ENCODE results near the gene TOMM40.
A peak's percentile ranks its signal among the peaks of the same experiment; 100 is the strongest.

Gene TOMM40

DNA sequence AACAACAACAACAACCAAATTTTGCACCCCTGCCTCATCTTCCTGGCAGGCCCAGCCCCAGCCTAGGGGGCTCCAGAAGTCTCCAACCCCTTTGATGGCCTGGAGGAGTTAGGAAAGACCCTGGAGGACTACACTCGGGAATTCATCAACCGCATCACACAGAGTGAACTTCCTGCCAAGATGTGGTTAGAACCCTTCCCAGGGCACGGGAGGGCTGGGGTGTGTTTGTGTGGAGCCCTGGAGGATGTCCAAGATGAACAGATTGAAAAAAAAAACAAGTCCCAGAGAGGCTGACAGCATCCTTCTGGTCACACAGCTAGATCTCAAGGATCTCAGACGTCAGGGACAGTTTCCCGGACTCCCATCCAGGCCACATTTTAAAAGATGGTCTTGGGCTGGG lies 36.7 kb downstream of the TOMM40 start:
- DNase-seq (ENCODE audit: low read depth, low spot score), result no peak

DNA sequence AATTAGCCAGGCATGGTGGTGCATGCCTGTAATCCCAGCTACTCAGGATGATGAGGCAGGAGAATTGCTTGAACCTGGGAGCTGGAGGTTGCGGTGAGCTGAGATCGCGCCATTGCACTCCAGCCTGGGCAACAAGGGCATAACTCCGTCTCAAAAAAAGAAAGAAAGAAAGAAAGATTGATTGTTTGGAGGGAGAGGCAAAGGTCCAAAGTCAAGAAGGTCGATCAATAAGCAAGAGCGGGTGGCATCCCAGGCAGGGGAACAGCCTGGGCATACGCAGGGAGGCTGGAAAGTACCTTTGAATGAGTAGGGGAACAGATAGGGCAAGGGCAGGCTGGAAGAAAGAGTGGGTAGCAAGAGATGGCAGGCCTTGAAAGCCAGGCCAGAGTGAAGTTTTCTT lies 39.0 kb downstream of the TOMM40 start:
- no peak for DNase-seq (ENCODE audit: low read depth, low spot score)

DNA sequence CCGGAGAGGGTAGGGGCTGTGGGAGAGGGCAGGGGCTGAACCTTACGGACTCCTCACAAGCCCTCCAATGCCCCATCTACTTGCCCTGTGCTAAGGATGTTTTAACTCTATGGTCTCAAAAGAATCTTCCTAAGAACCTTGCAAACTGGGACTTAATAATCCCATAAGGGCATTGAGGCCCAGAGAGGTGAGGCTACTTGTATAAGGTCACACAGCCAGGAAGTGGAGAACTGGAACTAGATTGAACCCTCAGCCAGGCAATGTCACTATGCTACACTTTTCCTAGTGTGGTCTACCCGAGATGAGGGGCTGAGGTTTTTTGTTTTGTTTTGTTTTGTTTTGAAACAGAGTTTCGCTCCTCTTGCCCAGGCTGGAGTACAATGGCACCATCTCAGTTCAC lies 40.5 kb downstream of the TOMM40 start:
- no peak for DNase-seq (ENCODE audit: low read depth, low spot score)

GRCh38 chr19:44939668-44940067 lies 48.6 kb downstream of the TOMM40 start:
- DNase-seq (ENCODE audit: low read depth, low spot score), result no peak

DNA sequence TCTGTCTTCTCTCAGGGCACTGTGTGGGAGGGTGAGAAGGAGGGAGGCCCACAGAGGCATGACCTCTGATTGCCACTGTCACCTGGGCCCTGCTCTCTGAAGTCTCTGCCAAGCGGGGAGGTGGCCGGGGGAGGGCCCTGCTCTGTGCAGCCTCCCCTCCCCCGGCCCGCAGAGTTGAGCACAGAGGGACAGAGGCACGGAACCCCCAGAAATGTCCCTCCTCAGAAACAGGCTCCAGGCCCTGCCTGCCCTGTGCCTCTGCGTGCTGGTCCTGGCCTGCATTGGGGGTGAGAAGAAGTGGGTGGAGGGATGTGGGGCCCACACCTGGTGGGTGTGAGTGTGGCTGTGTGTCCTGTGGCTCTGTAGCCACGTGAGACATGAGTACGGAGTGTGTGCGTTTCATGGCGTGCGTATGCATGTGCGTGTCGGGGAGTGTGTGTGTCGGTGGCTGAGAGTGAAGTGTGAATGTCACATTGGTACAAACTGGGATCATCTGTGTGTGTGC lies 51.1 kb downstream of the TOMM40 start, which contains the start of gene APOC4:
TSS of gene APOC4 (plus strand) at position 171 of the 505 bp plus-strand sequence. CDS start at position 212, 41 bp downstream.
- no peak for DNase-seq (ENCODE audit: low read depth, low spot score)

DNA sequence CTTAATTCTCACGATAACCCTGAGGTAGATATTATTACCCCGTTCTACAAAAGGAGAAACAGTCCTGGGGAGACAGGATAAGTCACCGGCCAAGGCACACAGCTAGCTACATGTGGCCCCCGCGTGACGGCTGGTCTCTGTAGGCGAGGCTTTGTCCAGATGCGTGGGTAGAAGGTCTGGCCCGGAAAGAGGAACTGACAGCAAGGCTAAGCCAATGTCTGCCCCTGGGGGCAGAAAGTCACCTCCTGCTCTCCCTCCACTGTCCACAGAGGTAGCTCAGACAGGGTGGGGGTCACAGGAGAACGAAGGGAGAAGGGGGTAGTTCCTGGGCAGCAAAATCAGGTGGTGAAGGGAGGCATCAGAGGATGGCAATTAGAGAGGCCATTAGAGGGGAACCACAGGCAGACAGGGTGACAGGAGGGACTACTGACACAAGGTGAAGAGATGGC lies 52.8 kb downstream of the TOMM40 start:
- no peak for DNase-seq (ENCODE audit: low read depth, low spot score)

DNA sequence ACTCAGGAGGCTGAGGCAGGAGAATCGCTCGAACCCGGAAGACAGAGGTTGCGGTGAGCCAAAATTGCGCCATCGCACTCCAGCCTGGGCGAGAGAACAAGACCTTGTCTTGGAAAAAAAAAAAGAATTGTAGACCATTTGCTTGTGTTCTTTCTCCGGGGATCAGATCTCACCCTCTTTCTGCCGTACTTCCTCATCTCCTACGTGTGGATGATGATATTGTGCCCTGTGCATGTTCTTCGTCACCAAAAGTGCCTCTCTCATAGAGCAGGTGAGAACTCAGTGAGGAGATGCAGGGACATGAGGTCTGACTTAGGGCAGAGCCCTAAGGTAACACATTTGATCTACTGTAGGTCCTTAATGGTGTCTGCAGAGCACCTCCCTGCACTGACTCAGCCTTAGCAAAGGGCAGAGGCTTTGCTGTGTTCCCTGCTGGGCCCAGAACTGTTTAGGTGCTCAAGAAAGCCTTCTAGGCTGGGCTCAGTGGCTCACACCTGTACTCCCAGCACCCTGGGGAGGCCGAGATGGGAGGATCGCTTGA lies 56.1 kb downstream of the TOMM40 start:
- DNase-seq (ENCODE audit: low read depth, low spot score), result no peak

- no peak for DNase-seq (ENCODE audit: low read depth, low spot score)
Observed at GRCh38 chr19:44948237-44948636, 57.2 kb downstream of the TOMM40 start.

DNA sequence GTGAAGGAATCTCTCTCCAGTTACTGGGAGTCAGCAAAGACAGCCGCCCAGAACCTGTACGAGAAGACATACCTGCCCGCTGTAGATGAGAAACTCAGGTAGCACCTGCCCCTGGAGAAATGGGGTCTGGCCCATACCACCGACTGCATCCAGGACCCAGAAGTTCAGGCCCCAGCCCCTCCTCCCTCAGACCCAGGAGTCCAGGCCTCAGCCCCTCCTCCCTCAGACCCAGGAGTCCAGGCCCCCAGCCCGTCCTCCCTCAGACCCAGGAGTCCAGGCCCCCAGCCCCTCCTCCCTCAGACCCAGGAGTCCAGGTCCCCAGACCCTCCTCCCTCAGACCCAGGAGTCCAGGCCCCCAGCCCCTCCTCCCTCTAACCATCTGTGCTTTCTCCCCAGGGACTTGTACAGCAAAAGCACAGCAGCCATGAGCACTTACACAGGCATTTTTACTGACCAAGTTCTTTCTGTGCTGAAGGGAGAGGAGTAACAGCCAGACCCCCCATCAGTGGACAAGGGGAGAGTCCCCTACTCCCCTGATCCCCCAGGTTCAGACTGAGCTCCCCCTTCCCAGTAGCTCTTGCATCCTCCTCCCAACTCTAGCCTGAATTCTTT lies 57.8 kb downstream of the TOMM40 start:
- no peak for DNase-seq (ENCODE audit: low read depth, low spot score)

- no peak for DNase-seq (ENCODE audit: low read depth, low spot score)
Observed at GRCh38 chr19:44949550-44949949, 58.5 kb downstream of the TOMM40 start.

DNA sequence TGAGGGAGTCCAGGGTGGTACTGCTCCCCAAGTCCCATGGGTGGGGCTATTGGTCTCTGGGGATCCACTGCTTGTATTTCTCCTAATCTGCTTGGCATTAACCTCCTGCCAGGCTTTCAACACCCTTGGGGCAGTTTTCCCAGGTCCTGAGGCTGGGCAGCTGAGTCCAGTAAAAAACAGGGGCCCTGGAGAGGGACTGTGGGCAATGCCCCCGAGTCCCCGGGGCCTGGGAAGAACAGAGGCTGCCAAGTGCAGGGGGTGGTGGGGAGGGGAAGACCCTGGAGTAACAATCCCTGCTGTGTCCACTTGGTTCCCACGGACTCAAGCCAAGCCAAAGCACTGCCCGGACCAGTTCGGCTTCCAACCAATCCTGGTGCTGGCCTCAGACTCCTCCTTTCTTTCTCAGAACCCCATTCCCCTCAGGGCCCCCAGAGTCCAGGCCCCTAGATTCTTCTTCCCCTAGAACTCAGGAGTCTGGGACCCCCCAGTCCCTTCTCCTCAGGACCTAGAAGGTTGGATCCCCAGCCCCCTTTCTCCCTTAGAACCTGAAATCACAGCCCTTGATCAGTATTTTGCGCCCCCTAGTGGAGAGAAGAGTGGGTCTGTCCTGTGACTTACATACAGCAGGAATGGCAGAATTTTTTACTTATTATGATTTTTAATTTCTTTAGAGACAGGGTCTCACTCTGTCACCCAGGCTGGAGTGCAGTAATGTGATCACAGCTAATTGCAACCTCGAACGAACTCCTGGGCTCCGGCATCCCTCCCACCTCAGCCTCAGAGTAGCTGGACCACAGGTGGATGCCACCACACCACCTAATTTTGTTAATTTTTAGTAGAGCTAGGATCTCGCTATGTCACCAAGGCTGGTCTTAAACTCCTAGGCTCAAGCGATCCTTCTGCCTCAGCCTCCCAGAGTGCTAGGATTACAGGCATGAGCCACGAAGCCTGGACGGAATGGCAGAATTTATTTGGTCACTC lies 60.4 kb downstream of the TOMM40 start:
- peak; percentile 55 for DNase-seq (ENCODE audit: low read depth, low spot score)
